Suprapubic skin (tissue), 4 donors: Measurements from ENCODE around the gene TJAP1. TPM values are rescaled to one million over a fixed set of nuclear protein-coding genes. Genes with fewer than 3 reads are reported as not detected.
A peak's percentile ranks its signal among the peaks of the same experiment; 100 is the strongest.

Experiments used
- DNase-seq, 2 donors: peaks; one replicate each; pipeline ENCODE4 v3.0.0-alpha.2; 2019; ENCODE audit warnings: low spot score in 2 of 2
- H3K27ac ChIP-seq: fragments of 200-600 bp; sonication (generic); one replicate; pipeline ENCODE4 v1.5.1; 2019
- H3K27me3 ChIP-seq: fragments of 200-600 bp; sonication (generic); one replicate; pipeline ENCODE4 v1.5.1; 2019
- H3K36me3 ChIP-seq: fragments of 200-600 bp; sonication (generic); one replicate; pipeline ENCODE4 v1.5.1; 2019
- H3K4me1 ChIP-seq: fragments of 200-600 bp; sonication (generic); one replicate; pipeline ENCODE4 v1.5.1; 2019
- H3K4me3 ChIP-seq: fragments of 200-600 bp; sonication (generic); one replicate; pipeline ENCODE4 v1.5.1; 2019; ENCODE audit warnings: mild to moderate bottlenecking
- H3K9me3 ChIP-seq: fragments of 200-600 bp; sonication (generic); one replicate; pipeline ENCODE4 v1.5.1; 2019
- CTCF ChIP-seq, 2 donors: fragments of 200-600 bp in 1 of 2; fragments of 450-650 bp in 1 of 2; sonication (generic) in 1 of 2; IDR thresholded peaks; one replicate each; pipeline ENCODE4 v1.5.1; 2016 to 2019; ENCODE audit warnings: antibody characterized with exemption in 2 of 2, mild to moderate bottlenecking in 1 of 2, moderate library complexity in 1 of 2
- EP300 ChIP-seq: sonication (generic); formaldehyde crosslinking; IDR thresholded peaks from one replicate; pipeline ENCODE4 v1.6.1; 2017; ENCODE audit warnings: antibody characterized with exemption
- POLR2A ChIP-seq, 2 donors: fragments of 450-650 bp; IDR thresholded peaks; one replicate each; pipeline ENCODE4 v1.6.1; 2017; ENCODE audit warnings: antibody characterized with exemption in 2 of 2, mild to moderate bottlenecking in 2 of 2, moderate library complexity in 2 of 2
- POLR2AphosphoS5 ChIP-seq, 3 donors: sonication (generic); formaldehyde crosslinking; IDR thresholded peaks; one replicate each; pipeline ENCODE4 v1.6.1; 2017; ENCODE audit warnings: antibody characterized with exemption in 3 of 3
- WGBS: methylation state at CpG from one replicate; pipeline ENCODE4 v1.1.5; 2018; 5-methylcytosine and 5-hydroxymethylcytosine counted together
- total RNA-seq, 4 donors: library from RNA; depleted of rRNA; stranded (reverse); fragments of >200 nt; gene quantifications; one replicate each; pipeline ENCODE4 v1.1.0, GENCODE V29; 2016

TJAP1 gene
- total RNA-seq, 4 donors from 2014 or later: 17.8 to 32.4 (median 30.6) TPM

GRCh38 chr6:43509142-43509983 lies 32.0 kb downstream of the TJAP1 start:
- WGBS: 34% methylated on average over 14 of the region's 69 CpGs
- peak overlapping the region; percentile 6 for H3K27ac ChIP-seq

DNA sequence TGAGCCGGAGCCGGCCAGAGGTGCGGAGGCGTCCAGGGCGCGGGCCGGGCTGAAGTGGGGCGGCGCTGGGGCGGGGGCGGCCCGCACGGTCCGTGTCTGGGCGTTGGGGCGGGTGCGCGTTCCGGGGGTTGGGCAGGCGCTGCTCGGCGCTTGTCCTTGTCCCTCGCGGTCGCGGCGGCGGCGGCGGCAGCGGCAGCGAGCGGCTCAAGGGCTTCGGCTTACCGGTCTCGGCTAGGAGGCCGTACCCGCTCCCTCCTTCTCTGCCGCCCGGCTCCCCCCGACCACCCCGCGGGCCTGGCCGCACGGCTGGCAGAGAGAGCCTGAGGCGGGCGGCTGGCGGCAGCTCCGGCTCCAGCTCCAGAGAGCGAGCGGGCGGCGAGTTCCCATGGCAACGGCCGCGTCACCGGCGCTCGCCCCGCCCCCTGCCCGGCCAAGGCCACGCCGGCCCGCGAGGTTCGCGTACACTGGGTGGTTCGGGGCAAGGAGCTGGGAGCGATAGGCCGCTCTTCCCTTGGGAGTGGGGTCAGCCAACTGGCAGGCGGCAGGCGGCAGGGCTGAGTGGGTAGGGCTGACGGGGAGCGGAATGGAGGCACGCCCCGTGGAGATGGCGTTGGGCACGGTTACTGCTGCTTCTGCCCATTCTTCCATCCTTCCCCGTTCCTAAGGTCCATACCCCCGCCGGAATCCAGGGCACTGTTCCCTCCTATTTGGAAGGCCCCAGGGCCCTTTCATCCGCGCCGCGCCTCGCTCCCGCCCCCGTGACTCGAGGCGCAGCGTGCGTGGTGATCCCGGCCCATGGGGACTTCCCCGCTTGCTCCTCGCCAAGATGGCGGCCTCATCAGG lies 32.8 kb downstream of the TJAP1 start, which contains the start of gene LRRC73:
Gene LRRC73, minus strand, starts transcription at position 363 of the 843 bp plus-strand sequence. CDS start 561 bp downstream, outside the sequence.
- Histone ChIP-seq H3K4me3 (peak within 1 kb of the TSS; percentile 94), H3K36me3 (peaks cover 46% of the 10 kb centered on the region), H3K27ac (peak within 1 kb of the TSS; percentile 6), H3K9me3 (no peaks in the 10 kb centered on the region), H3K27me3 (no peaks in the 10 kb centered on the region), H3K4me1 (peaks cover 46% of the 10 kb centered on the region)
- no peak for TF ChIP-seq POLR2AphosphoS5 (IDR thresholded peaks at IDR 0.05)
- TF ChIP-seq EP300: no peak
- no peak for TF ChIP-seq CTCF (IDR thresholded peaks at IDR 0.05)
- no peak for TF ChIP-seq POLR2A (IDR thresholded peaks at IDR 0.05)
- 1% methylated on average over 17 of the region's 96 CpGs for WGBS
- peak; percentile 89 to 92 for DNase-seq

More at GRCh38 chr6:43509142-43509983, 32.0 kb downstream of the TJAP1 start:
- TF ChIP-seq POLR2AphosphoS5 (IDR thresholded peaks at IDR 0.05): no peak
- no peak for TF ChIP-seq CTCF (IDR thresholded peaks at IDR 0.05)
- TF ChIP-seq POLR2A (IDR thresholded peaks at IDR 0.05): no peak
- peaks cover 38% of the 10 kb centered on the region for H3K4me1 ChIP-seq
- no peaks in the 10 kb centered on the region for H3K27me3 ChIP-seq
- no peaks in the 10 kb centered on the region for H3K9me3 ChIP-seq
- peak overlapping the region; percentile 94 for H3K4me3 ChIP-seq
- no peak for DNase-seq
- H3K36me3 ChIP-seq: peaks cover 49% of the 10 kb centered on the region

DNA sequence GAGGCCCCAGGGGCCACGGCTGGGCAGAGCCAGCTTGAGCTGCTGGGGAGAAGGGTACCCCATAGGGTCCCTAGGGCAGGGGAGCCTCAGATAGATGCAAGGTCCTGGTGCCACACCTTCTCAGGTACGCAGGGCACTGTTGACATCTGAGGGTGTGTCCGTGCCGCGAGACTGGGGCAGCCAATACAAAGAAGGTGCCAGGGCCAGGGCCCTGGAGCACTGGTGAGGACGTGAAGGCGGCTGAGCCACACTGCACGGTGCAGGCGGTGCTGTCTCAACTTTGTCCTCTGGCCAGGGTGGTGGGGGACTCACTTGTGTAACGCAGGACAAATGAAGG lies 33.4 kb downstream of the TJAP1 start:
- Histone ChIP-seq H3K36me3 (peaks cover 44% of the 10 kb centered on the region), H3K4me3 (peak overlapping the region; percentile 94), H3K27ac (peak overlapping the region; percentile 6), H3K27me3 (no peaks in the 10 kb centered on the region), H3K4me1 (peaks cover 52% of the 10 kb centered on the region), H3K9me3 (no peaks in the 10 kb centered on the region)
- DNase-seq: no peak
- TF ChIP-seq EP300: no peak
- TF ChIP-seq POLR2A (IDR thresholded peaks at IDR 0.05): no peak
- TF ChIP-seq CTCF (IDR thresholded peaks at IDR 0.05): no peak
- no peak for TF ChIP-seq POLR2AphosphoS5 (IDR thresholded peaks at IDR 0.05)
- 76% methylated on average over 8 of the region's 10 CpGs for WGBS

GRCh38 chr6:43511824-43512415 lies 34.5 kb downstream of the TJAP1 start:
- Histone ChIP-seq H3K9me3 (no peaks in the 10 kb centered on the region), H3K4me1 (peaks cover 54% of the 10 kb centered on the region), H3K4me3 (no peak overlapping the region), H3K27me3 (no peaks in the 10 kb centered on the region), H3K27ac (no peak overlapping the region), H3K36me3 (peaks cover 44% of the 10 kb centered on the region)
- 84% methylated on average over 11 of the region's 11 CpGs for WGBS
- no peak for DNase-seq
- TF ChIP-seq POLR2A (IDR thresholded peaks at IDR 0.05): no peak
- no peak for TF ChIP-seq POLR2AphosphoS5 (IDR thresholded peaks at IDR 0.05)
- no peak for TF ChIP-seq EP300
- TF ChIP-seq CTCF (IDR thresholded peaks at IDR 0.05): no peak
